ENCODE data around the gene GDI2.
"Not testable (repeated sequence)": the region's sequence is repeated elsewhere in the genome, so short reads cannot be mapped to it uniquely, and the experiment has no call there.

Gene GDI2

GRCh38 chr10:5813341-5814109, at the start of gene GDI2:
Gene GDI2 (minus strand): TSS chr10:5813434. CDS start chr10:5813258, 176 bp downstream.
- DNase-seq (ENCODE audit: low spot score) = peak; percentile 100

GRCh38 chr10:5862360-5862961, 49.2 kb upstream of the GDI2 start:
- no peak for DNase-seq (ENCODE audit: low spot score)

GRCh38 chr10:5860066-5860465, 46.8 kb upstream of the GDI2 start:
- DNase-seq (ENCODE audit: low spot score) = no peak

- DNase-seq (ENCODE audit: low spot score) = no peak
These were observed 45.6 kb upstream of the GDI2 start for GRCh38 chr10:5858811-5859210.

GRCh38 chr10:5856701-5857004, 43.4 kb upstream of the GDI2 start:
- DNase-seq (ENCODE audit: low spot score) = no peak

GRCh38 chr10:5855979-5856700, 42.9 kb upstream of the GDI2 start:
- DNase-seq (ENCODE audit: low spot score) = no peak

- DNase-seq (ENCODE audit: low spot score) = no peak
These were observed 40.9 kb upstream of the GDI2 start for GRCh38 chr10:5854131-5854475.

- not testable (repeated sequence) for DNase-seq (ENCODE audit: low spot score)
These were observed 33.4 kb upstream of the GDI2 start for GRCh38 chr10:5846667-5847066.

- peak; percentile 24 for DNase-seq (ENCODE audit: low spot score)
These were observed 31.3 kb upstream of the GDI2 start for GRCh38 chr10:5844345-5845055.

- no peak for DNase-seq (ENCODE audit: low spot score)
These were observed 30.6 kb upstream of the GDI2 start for GRCh38 chr10:5843686-5844344.

- DNase-seq (ENCODE audit: low spot score) = no peak
These were observed 28.7 kb upstream of the GDI2 start for GRCh38 chr10:5841965-5842364.

- peak; percentile 88 for DNase-seq (ENCODE audit: low spot score)
These were observed 27.4 kb upstream of the GDI2 start for GRCh38 chr10:5840314-5841307.

GRCh38 chr10:5836181-5836580, 22.9 kb upstream of the GDI2 start:
- not testable (repeated sequence) for DNase-seq (ENCODE audit: low spot score)

GRCh38 chr10:5835446-5836095, 22.3 kb upstream of the GDI2 start:
- no peak for DNase-seq (ENCODE audit: low spot score)

- DNase-seq (ENCODE audit: low spot score) = no peak
These were observed 20.6 kb upstream of the GDI2 start for GRCh38 chr10:5833814-5834213.

GRCh38 chr10:5832946-5833345, 19.7 kb upstream of the GDI2 start:
- no peak for DNase-seq (ENCODE audit: low spot score)

GRCh38 chr10:5831446-5831782, 18.2 kb upstream of the GDI2 start:
- DNase-seq (ENCODE audit: low spot score) = no peak

GRCh38 chr10:5830629-5831445, 17.6 kb upstream of the GDI2 start:
- DNase-seq (ENCODE audit: low spot score) = no peak

- DNase-seq (ENCODE audit: low spot score) = no peak
These were observed 16.0 kb upstream of the GDI2 start for GRCh38 chr10:5829267-5829666.

GRCh38 chr10:5828725-5829124, 15.5 kb upstream of the GDI2 start:
- DNase-seq (ENCODE audit: low spot score) = no peak

Data from germinal center (tissue), 1 donor.